NOMO-1 treated with dmso at 0.1 percent for 144 hours (cell line): ENCODE results near the gene BABAM2.
"Not testable (repeated sequence)": the region's sequence is repeated elsewhere in the genome, so short reads cannot be mapped to it uniquely, and the experiment has no call there.

Experiments
- DNase-seq: peaks from one replicate; lab custom pipeline; 2025; ENCODE audit not compliant: unreplicated experiment; lab: John Stamatoyannopoulos, UW

BABAM2 gene

GRCh38 chr2:27875089-27875881 is 15.2 kb upstream of the BABAM2 start:
- no peak for DNase-seq

GRCh38 chr2:27878825-27879224 is 11.7 kb upstream of the BABAM2 start:
- no peak for DNase-seq

GRCh38 chr2:27881815-27882583 is 8.5 kb upstream of the BABAM2 start:
- not testable (repeated sequence) for DNase-seq

- not testable (repeated sequence) for DNase-seq
Measured at GRCh38 chr2:27882584-27882922, 8.0 kb upstream of the BABAM2 start.

- DNase-seq = no peak
Measured at GRCh38 chr2:27884601-27885000, 5.9 kb upstream of the BABAM2 start.

GRCh38 chr2:27885234-27885633 is 5.3 kb upstream of the BABAM2 start:
- no peak for DNase-seq

GRCh38 chr2:27885661-27886060 is 4.9 kb upstream of the BABAM2 start:
- no peak for DNase-seq

GRCh38 chr2:27886322-27886721 is 4.2 kb upstream of the BABAM2 start:
- no peak for DNase-seq

GRCh38 chr2:27887111-27887510 is 3.4 kb upstream of the BABAM2 start:
- DNase-seq = no peak

GRCh38 chr2:27887830-27888229 is 2.7 kb upstream of the BABAM2 start:
- DNase-seq = no peak

GRCh38 chr2:27888790-27889189 is 1.7 kb upstream of the BABAM2 start:
- DNase-seq = no peak

- no peak for DNase-seq
Measured at GRCh38 chr2:27889774-27890145, 769 bp upstream of the BABAM2 start.

GRCh38 chr2:27890924-27891672 is 569 bp downstream of the BABAM2 start:
- peak; percentile 55 for DNase-seq

- no peak for DNase-seq
Measured at GRCh38 chr2:27891673-27892105, 1.2 kb downstream of the BABAM2 start.

- no peak for DNase-seq
Measured at GRCh38 chr2:27893006-27893405, 2.5 kb downstream of the BABAM2 start.

- peak; percentile 30 for DNase-seq
Measured at GRCh38 chr2:27897717-27898116, 7.2 kb downstream of the BABAM2 start.

GRCh38 chr2:27901234-27901633 is 10.7 kb downstream of the BABAM2 start:
- DNase-seq = no peak

GRCh38 chr2:27902098-27902497 is 11.6 kb downstream of the BABAM2 start:
- no peak for DNase-seq

GRCh38 chr2:27903018-27903417 is 12.5 kb downstream of the BABAM2 start:
- DNase-seq = no peak

GRCh38 chr2:27903649-27904404 is 13.3 kb downstream of the BABAM2 start:
- DNase-seq = no peak

- DNase-seq = no peak
Measured at GRCh38 chr2:27904405-27904665, 13.8 kb downstream of the BABAM2 start.
